Myocyte (in vitro differentiated cells): ENCODE data around the gene NTNG1. TPM values are rescaled to one million over a fixed set of nuclear protein-coding genes. Genes with fewer than 3 reads are reported as not detected.

Experiments
- DNase-seq: peaks from one replicate; pipeline ENCODE4 v3.0.0-alpha.2; 2012; ENCODE audit warnings: low read depth
- total RNA-seq: library from RNA; depleted of rRNA; stranded (reverse); fragments of >200 nt; gene quantifications from 2 replicates; pipeline ENCODE4 v1.2.3, GENCODE V29; 2014

Gene NTNG1
- total RNA-seq, 1 donor from 2014 or later, result 0.08 TPM

DNA sequence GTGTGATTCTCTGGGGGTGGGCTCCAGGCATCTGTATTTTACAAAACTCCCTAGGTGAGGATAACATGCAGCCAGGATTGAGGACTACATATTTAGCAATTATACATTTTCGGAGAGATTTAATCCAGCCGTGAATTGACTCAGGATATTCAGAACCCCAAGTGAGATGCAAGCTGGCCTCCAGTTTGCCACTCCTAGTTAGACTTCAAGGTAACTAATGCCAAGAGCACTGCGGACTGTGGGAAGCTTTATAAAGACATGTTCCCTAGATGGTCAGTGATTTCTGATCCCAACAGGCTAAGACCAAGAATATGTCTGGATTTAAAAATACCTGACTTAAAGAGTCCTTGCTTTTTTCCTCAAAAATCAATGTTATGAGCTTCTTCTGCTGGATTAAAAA, 308.5 kb downstream of the NTNG1 start:
- DNase-seq, result no peak

DNA sequence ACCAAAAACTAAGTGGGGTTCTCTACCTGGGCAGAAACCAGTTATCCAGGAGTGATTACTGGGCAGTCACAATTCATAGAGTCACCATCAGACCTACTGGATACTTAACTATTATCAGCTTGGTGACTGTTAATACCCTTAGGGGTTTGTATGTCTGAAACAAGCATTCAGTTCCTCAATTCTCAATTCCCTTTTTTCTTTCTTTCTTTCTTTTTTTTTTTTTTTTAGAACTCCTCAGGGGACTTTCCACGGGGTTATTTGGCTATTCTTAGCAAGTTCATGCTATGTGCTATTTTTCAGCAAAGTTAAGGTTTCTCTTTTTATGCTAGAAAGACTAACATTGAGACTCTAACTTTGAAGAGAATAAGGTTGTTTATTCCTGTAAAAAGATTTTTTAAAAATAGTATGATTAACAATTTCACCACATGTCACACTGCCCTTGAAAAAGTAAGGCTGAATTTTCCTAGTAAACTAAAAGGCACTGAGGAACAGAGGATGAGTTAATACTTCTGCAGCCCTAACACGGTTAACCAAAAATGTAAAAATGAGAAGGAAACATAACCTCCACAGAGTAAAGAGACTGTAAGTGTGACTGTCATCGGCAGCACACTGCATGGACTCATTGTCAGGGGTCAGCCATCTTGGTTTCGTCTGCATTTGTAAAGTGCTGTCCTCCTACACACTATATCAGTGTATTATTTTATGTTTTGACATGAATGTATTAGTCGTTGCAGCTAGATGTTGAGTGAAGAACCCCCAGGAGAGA, 310.2 kb downstream of the NTNG1 start:
- DNase-seq, result no peak

DNA sequence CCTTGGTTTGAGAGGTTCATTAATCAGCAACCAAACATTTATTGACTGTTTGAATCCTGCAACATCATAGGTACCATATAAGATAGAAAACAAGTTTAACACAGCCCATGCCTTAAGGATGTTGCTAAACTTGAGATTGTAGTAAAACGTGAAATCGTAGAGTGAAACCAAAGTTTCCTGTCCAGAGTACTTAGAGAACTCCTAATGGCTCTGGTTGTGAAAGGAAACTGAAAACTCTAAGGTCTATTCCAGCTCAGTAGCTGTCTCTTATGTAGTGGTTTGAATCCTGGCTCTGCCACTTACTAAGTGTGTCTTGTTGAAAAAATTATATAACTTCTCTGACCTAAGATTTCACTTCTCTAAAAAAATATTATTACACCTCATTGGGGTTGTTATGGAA, 310.9 kb downstream of the NTNG1 start:
- DNase-seq, result no peak

DNA sequence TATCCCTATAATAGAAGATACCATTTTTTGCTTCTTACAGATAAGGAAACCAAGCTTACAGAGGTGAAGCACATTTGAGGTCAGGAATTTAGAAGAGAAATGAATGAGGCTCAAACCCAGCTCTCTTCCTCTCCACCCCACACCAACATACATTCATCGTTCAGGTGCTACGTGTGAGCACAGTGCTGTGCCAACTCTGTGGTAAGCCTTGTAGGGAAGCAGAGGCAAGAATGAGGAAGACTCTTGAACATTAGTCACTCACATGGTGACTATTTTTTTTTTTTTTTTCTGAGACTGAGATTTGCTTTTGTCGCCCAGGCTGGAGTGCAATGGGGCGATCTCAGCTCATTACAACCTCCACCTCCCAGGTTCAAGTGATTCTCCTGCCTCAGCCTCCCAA, 314.0 kb downstream of the NTNG1 start:
- no peak for DNase-seq

DNA sequence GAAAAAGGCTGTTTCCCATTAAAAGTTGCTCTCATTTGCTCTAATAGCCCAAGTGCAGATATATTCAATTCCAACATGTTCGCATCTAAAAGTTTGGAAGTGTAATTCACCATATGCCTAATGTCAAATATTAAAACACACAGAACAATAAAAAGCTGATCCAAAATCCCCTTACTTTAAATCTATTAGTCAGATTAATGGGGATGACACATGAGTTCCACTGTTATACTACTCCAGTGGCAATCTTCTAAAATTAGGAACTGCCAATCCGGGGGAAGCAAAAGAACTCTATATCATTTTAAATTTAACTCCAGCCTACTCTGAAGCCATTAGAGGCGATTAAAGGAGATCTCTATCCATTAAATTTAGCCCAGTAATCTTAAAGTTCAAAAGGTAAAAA, 317.1 kb downstream of the NTNG1 start:
- no peak for DNase-seq

DNA sequence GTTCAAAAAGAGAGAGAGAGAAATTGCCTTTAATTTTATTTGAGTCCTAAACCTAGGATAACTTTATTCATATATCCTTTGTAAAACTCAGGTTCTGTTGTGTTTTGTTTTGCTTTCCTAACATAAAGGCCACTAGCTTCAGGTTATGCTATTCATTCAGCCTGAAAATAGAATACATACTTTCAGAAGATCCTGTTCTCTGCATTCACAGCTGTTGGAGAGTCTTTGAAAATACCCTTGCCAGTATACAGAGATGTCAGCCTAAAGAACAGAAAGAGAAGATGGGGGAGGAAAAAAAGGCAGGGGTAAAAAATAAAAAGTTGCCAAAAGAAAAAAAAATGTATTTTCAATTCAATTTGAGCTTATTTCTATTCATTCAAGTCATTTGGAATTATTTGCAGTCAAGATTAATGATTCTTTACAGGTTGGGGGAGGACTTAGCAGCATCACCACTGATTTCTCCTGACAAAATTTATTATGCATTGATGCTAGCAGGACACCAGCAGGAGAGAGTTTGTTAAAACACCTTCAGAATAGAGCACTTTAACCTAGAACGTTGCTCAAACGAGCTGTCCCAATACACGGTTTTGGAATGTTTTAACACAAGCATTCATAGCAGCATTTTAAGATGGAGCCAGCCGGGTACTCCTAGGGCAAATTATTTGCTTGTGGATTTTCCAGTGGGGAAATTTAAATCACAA, 318.5 kb downstream of the NTNG1 start:
- DNase-seq, result no peak

DNA sequence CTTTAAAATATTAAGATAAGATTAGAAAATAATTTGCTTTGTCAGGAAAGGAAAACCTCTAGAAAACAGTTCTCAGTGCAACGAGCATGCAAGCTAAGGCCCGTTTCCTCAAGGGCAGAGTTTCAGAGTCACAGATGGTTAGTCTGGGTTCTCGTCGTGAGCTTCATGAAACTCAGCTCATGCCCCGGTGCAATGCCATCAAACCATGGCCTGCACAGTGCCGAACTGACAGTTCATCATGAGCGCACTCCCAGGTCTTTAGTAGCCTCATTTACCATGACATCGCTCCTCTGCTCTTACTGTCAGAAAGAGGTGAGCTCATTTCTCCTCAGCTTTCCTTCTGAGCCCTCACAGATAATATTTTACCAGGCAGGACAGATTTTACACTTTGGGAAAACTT, 319.2 kb downstream of the NTNG1 start:
- no peak for DNase-seq

DNA sequence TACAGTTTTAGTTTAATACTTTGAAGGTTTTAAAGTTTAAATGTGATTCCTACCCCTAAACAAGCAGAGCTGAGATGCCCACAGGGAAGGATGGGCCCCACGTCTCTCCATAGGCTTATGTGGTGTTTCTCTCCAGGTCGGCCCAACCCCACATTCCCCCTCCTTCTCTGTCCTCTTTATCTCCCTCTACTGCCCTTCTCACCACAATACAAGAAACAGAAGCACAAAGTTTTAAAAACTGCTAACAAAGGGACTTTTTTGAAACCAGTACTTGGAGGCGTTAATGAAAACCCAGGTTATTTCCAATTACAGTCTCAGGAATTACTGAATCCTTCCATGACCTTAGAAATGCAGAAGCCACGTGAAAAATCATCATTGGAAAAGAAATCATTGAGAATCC, 324.0 kb downstream of the NTNG1 start:
- no peak for DNase-seq

DNA sequence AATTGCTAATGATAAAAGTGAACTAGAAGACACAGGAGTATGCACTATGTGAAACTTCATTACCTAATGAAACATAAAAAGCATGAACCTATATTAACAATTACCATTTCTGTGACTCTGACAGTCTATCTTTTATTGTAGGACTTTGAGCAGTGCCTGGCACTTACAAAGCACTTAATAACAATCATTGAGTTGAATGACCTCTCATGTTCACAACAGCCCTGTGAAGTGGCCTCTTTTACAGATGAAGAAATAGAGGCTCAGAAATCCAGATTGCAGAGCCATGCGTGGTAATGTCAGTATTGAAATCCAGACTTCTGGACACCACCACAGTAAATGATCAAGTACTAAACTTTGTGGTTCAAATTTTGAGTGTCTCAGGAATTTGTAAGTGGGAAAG, 326.4 kb downstream of the NTNG1 start:
- no peak for DNase-seq

DNA sequence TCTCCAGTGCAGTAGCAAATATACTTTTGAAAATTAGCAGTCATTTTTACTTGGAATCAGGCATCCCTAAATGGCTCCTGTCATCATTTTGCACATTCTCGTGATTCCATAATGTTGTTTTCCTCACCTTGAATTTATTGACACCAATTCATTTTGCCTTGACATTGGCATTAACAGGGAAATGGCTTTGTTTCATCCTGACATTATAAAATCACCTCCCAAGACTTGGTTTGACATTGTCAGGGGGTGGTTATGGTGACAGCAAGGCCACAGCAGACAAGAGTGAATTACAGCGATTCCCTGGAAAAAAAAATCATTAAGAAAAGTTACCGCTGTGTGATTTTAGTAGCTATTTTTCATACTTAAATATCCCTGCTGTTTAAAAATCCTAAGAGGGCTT, 327.0 kb downstream of the NTNG1 start:
- DNase-seq, result no peak

DNA sequence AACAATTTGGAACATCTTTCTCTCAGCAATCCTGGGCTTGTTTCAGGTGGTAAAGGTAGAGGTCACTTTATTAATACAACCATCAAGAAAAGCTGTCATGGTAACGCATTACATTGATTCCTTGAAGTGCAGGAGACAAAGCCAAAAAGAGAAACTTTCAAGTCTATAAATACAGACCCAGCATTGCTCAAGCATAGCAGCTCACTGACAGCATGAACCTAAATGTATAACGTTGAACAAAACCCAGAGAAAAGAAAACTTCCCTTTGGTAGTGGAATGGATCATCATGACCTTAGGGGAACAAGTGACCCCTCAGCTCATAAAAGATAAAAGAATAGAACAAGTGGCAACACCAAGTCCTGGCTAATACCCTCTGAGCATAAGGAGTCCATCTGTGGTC, 332.2 kb downstream of the NTNG1 start:
- DNase-seq, result no peak

DNA sequence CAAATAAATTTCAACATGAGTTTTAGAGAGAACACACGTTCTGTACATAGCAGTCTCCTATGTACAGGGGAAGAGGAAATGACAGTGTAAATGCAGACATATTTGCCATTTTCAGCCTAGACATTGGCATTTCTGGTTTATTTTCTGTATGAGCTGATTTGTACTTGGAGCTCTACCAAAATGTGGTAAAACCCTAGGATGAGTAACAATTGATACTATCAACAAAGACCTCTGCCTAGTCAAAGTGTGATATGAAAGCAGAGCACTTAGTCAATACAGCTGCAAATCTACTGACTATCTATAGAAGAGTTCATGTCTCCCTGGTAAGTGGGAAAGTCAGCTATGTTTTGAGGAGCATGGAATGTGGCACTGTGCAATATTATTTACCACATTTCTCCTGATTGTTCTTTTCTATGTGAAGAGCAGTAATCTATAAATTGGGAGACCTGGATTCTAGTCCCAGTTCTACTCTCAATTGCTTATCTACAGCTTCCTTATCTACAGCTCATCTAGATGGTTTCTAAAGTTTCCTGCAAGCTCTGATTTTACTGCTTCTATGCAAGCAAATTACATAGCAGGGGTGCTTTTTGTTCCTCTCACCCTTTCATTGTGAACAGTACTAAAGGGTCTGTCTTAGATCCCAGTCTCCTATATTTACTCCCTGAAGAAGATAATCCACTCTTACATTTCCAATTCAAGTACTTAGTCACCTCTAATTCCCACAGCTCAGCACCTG, 334.2 kb downstream of the NTNG1 start:
- DNase-seq, result no peak

DNA sequence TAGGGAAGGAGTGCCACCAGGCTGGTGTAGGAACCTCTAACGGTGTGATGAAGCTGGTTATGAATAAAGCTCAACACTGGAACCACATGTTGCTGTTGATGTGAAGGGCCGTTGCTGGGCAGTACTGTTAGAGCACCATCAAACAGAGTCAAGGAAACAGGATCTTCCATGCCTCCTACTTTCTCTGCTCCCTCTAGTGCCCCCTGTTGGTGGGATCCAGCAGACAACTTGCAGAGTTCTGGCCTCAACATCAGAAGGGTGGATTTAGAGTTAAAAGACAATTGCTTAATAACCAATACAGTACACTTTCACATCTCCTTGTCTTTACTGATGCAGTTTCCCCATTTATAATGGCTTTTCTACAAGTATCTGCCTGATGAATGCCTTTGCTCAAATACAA, 336.4 kb downstream of the NTNG1 start:
- DNase-seq, result no peak

DNA sequence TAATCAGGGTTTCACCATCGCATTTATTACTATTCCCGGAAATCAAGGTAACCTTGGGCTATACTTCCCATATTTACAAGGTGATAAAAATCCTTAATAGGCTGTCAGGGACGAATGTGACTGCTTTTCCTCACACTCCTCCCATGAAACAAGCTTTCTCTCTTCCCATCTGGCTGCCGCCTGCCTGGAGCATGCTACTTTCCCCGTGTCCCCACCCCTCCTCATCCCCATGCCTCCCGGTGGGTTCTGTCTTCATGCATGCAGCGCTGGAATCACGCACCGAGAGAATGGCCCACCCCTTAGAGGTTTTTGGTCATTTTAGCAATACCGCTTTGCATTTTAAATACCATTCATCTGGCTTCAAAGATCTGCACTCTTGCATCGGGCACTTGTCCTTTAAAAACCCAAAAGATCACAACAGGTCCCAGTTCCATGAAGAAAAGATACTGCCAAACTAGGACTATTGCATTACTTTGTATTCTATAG, 339.1 kb downstream of the NTNG1 start:
- no peak for DNase-seq

DNA sequence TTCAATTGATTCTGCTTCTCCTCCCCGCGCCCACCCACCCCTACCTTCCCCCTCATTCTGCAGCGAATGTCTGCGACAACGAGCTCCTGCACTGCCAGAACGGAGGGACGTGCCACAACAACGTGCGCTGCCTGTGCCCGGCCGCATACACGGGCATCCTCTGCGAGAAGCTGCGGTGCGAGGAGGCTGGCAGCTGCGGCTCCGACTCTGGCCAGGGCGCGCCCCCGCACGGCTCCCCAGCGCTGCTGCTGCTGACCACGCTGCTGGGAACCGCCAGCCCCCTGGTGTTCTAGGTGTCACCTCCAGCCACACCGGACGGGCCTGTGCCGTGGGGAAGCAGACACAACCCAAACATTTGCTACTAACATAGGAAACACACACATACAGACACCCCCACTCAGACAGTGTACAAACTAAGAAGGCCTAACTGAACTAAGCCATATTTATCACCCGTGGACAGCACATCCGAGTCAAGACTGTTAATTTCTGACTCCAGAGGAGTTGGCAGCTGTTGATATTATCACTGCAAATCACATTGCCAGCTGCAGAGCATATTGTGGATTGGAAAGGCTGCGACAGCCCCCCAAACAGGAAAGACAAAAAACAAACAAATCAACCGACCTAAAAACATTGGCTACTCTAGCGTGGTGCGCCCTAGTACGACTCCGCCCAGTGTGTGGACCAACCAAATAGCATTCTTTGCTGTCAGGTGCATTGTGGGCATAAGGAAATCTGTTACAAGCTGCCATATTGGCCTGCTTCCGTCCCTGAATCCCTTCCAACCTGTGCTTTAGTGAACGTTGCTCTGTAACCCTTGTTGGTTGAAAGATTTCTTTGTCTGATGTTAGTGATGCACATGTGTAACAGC, 339.9 kb downstream of the NTNG1 start:
- DNase-seq, result peak; percentile 17

DNA sequence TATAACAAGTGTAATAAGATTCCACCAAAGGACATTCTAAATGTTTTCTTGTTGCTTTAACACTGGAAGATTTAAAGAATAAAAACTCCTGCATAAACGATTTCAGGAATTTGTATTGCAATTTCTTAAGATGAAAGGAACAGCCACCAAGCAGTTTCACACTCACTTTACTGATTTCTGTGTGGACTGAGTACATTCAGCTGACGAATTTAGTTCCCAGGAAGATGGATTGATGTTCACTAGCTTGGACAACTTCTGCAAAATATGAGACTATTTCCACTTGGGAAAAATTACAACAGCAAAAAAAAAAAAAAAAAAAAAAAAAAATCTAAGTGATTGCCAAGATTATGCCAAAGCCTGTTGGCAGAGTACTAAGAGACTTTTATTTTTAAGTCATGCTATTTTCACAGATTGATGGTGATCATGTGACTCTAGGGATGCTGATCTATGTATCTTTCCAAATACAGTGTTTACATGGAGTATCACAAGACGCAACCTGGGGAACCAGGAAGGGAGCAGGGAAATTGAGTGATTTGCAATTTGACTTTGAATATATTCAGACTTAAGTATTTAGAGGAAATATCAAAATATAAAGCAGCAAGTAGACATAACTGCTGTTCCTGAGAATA, 341.0 kb downstream of the NTNG1 start:
- no peak for DNase-seq

DNA sequence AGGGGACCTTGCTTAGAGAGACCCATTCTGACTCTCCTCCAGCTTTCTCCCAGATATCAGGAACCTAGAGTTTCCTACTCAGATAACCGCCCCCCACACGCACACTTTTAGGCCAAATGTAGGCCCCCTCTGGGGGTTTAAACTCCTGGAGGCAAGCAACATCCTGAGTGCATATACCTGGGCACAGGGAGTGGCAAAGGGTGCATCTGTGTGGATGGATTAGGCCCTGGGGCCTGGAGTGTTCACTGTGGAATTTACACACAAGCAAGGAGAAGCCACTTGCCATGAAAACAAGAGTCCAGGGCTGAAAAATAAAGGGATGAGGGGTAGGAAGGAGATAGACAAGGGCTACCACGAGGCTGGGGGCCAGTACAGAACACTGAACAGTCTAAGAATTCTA, 343.1 kb downstream of the NTNG1 start:
- DNase-seq, result no peak

DNA sequence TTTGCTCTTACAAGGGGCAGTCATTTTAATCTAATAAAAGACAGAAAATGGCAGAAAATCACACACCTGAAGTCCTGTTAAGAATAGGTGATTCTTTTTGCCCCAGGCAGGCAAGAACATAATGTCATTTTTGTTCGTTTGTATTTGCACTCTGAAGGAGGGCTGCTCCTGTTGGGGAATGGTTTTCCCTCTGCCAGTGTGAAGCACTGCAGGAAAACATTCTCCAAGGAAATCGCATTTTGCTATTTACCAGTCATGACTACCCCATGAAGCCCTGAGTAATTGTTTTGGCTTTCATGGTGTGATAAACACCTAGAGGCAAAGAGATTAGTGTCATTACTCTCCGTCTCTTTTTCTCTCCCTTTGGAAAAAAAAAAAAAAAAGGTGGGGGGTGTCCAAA, 345.5 kb downstream of the NTNG1 start:
- no peak for DNase-seq

DNA sequence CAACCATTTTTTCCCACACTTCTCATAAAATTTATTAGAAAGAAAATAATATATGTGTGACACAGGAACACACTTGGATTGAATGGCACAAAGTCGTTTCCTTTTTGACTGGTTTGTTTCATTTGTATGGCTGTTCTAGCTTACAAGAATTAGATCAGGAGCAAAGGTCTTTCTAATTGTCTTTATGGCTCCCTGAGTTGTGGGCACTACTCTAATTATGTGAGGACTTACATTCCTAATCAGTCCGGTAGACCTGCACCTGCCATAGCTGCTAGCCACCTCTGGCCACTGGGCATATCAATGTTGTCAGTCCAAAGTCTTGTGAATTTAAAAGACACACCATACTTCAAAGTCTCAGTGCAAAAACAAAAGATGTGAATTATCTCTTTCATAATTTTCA, 346.7 kb downstream of the NTNG1 start:
- DNase-seq, result no peak

DNA sequence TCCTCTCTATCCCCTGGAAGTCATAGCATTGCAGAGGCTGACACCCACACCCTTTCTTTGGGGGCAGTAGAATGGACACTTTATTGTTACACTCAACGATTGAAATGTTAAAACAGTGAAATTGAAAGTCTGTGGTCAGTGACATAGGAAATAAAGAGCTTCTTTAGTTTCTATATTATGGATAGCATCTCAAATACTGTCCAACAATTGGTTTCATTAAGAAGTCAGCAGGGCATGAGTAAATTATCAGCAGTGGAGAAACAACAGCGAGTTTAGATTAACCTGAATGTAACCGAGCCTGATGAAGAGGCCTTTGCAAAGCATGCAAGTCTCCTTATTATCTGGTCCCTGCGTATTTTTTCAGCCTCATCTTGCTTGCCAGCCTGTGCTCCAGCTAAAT, 350.7 kb downstream of the NTNG1 start:
- no peak for DNase-seq
